GM19193 (cell line): ENCODE results near the gene RFX5.

Experiments
- POLR2A ChIP-seq: IDR thresholded peaks from 4 replicates; pipeline ENCODE4 v1.6.1; 2011; ENCODE audit not compliant: insufficient read depth, insufficient read length; ENCODE audit errors: extremely low read depth

The RFX5 gene

DNA sequence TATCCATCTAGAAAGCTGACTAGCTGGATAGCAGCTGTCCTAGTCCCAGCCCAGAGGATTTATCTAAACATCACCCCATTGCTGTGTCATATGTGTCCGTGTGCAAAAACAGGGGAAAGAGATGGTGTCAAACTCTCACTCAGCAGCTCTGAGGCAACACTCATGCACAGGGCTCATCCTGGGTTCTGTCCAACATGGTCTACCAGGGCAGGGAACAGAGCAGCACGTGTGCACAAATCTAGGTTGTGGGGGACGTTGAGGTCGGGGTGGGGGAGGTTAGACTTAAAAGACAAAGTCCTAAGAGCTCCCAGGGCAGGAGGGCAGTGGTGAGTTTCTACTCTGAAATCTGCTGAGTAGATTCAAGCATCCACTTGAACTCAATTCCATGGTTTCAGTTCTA lies 36.0 kb downstream of the RFX5 start:
- TF ChIP-seq POLR2A = no peak

DNA sequence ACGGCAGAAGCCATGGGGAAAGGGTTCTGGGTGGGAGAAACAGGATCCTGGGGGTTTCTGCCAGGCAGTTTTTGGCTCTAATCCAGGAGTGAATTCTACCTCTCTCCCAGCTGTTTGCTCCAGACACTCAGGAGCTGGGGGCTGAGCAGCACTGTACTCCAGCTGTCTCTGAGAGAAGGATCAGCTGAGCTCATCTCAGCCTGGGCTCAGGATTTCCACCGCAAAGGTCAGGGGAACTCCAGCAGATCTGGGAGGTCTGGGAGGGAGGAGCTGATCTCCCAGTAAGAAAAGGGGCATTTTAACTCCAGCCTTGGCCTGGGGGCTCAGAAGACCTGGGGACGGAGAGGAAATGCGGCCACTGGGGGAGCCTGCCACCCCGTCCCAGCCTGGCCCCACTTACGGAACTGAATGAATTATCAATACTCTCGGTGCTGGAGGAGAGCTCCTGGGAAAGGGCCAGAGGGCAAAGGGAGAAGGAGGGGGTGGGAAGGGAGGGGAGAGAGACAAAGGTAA lies 37.2 kb downstream of the RFX5 start:
- TF ChIP-seq POLR2A = no peak

DNA sequence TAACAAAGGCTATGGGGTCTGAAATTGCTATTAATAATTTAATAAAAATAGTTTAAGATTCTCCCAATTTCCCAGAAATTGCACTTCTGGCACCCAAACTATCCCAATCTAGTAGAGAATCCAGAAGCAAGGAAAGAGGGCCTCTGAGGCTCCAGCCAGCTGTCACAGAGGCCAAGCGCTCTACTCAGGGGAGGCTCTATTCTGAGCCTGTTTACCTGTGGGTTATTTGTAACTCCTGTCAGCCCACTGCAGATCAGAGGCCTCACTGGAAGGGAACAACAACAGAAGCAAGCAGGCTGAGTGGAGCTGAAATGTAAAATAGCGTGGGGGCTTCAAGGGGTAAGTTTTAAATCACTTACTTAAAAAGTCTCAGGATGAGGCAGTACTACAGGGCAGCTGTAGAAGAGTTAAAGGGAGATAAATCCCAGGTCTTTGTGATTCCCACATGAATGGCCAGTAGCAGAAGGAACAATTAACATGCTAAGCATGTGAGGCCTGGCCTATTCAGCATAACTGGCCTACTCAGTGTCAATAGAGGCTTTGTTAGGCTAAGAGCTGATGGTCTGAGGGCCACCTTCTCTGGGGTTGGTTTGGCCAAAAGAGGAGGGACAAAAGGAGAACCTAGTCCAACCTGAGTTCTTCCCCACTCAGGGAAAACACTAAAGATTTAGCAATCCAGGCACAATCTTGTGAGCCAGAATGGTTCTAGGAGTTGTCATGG lies 52.1 kb downstream of the RFX5 start:
- no peak for TF ChIP-seq POLR2A

DNA sequence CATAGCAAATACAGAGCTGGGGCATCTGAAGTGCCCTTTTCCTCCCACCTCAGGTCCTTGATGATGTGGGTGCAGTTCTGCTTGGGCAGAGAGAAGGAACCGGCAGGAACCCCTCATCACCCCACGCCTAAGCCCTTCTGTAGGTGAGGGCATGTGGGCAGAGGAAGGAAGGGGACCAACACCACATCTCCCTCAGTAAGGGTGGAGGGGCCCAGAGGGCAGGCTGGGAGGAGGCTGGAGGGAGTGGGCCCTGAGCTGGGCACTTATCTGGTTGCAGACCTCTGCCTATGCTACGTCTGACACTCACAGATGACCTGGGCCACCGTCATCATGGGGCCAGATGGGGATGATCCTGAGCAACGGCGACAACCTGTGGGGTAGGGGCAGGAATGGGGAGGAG lies 54.0 kb downstream of the RFX5 start:
- no peak for TF ChIP-seq POLR2A

DNA sequence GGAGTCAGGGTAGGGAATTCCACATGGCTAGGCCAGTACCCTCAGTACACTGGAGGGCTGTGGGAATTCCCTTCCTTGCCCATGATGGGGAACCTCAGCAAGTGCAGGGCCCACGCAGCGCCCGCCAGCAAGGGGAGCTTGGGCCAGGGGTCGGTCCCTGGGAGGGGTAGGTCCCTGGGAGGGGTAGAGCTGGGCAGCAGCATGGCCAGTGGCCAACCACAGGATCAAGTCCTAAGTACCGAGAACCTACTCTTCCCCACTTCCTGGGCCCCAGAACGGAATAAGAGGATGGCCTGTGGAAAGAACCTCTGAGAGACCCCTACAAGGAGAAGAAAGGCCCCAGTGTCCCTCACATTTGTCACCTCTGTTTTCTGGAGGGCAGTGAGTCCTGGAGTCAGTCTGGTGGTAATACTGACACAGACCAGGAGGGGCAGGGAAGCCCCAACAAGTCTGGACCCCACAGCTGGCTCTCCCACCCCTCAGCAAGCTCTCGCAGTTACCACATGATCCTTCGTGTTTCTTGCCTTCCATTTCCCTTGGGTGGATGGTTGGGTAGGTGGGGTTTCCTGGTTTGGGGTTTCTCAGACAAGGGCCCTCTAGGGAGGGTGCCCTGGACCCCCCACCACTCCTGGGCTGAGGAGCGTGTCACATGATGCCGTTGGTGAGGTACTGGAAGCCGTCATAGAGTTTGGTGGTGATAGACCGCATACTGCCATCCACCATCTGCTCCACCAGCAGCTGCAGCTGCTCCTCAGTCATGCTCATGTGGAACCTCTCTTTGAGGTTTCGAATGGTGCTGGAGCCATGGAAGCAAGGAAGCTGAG lies 54.6 kb downstream of the RFX5 start:
- peak; percentile 31 for TF ChIP-seq POLR2A

DNA sequence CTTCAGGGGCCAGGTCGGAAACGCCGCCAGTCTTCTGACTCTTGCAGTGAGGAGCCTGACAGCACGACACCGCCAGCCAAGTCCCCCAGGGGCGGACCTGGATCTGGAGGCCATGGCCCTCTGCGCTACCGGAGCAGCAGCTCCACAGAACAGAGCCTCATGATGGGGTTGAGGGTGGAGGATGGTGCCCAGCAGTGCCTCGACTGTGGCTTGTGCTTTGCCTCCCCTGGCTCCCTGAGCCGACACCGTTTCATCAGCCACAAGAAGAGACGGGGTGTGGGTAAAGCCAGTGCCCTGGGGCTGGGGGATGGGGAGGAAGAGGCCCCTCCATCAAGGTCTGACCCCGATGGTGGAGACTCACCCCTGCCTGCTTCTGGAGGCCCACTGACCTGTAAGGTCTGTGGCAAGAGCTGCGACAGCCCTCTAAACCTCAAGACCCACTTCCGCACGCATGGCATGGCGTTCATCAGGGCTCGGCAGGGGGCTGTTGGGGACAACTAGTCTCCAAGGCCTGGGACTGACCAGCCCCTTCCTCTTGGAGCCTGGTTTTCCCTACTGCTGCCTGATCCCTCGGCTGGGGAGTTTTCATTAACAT lies 56.2 kb downstream of the RFX5 start:
- TF ChIP-seq POLR2A = no peak
